H9 (cell line): Measurements from ENCODE around the gene DUOX2. TPM values are rescaled to one million over a fixed set of nuclear protein-coding genes. Genes with fewer than 3 reads are reported as not detected.

ENCODE experiments used
- DNase-seq: peaks from one replicate; pipeline ENCODE4 v3.0.0-alpha.2; 2017
- H2AFZ ChIP-seq: one replicate; pipeline ENCODE4 v1.6.1; 2013; ENCODE audit warnings: mild to moderate bottlenecking, low read length, control low read depth, moderate library complexity
- H2AK5ac ChIP-seq: 2 replicates; pipeline ENCODE4 v1.6.1; 2013; ENCODE audit warnings: low read length, control low read depth, mixed read lengths; ENCODE audit not compliant: insufficient read length
- H2BK120ac ChIP-seq: one replicate; pipeline ENCODE4 v1.6.1; 2013; ENCODE audit warnings: low read depth, mild to moderate bottlenecking, low read length, control low read depth, inconsistent platforms; ENCODE audit not compliant: poor library complexity, severe bottlenecking
- H2BK12ac ChIP-seq: 2 replicates; pipeline ENCODE4 v1.6.1; 2013; ENCODE audit warnings: low read length, control low read depth, mixed read lengths, low read depth; ENCODE audit not compliant: insufficient read length
- H2BK15ac ChIP-seq: 2 replicates; pipeline ENCODE4 v1.6.1; 2013; ENCODE audit warnings: low read depth, low read length, control low read depth
- H2BK20ac ChIP-seq: one replicate; pipeline ENCODE4 v1.6.1; 2013; ENCODE audit warnings: low read depth, mild to moderate bottlenecking, low read length, control low read depth, inconsistent platforms; ENCODE audit not compliant: poor library complexity, severe bottlenecking
- H2BK5ac ChIP-seq: 2 replicates; pipeline ENCODE4 v1.6.1; 2013; ENCODE audit warnings: low read length, control low read depth, mixed read lengths; ENCODE audit not compliant: insufficient read length
- H3K14ac ChIP-seq: 2 replicates; pipeline ENCODE4 v1.6.1; 2013; ENCODE audit warnings: low read length, control low read depth; ENCODE audit not compliant: insufficient read depth
- H3K18ac ChIP-seq: 2 replicates; pipeline ENCODE4 v1.6.1; 2013; ENCODE audit warnings: low read depth, mild to moderate bottlenecking, mixed read lengths, low read length, control low read depth; ENCODE audit not compliant: insufficient read length
- H3K23ac ChIP-seq: 2 replicates; pipeline ENCODE4 v1.6.1; 2013; ENCODE audit warnings: low read length, control low read depth, mixed read lengths, low read depth; ENCODE audit not compliant: insufficient read length
- H3K23me2 ChIP-seq: 2 replicates; pipeline ENCODE4 v1.6.1; 2013; ENCODE audit warnings: low read depth, mild to moderate bottlenecking, mixed read lengths, low read length, control low read depth; ENCODE audit not compliant: insufficient read length, poor library complexity, severe bottlenecking
- H3K27ac ChIP-seq: 2 replicates; pipeline ENCODE4 v1.5.1; 2013; ENCODE audit warnings: low read length, control low read depth, mixed read lengths, low read depth; ENCODE audit not compliant: insufficient read length
- H3K27me3 ChIP-seq: 2 replicates; pipeline ENCODE4 v1.6.1; 2013; ENCODE audit warnings: low read length, control low read depth, inconsistent platforms; ENCODE audit not compliant: insufficient read depth
- H3K4ac ChIP-seq: 2 replicates; pipeline ENCODE4 v1.6.1; 2013; ENCODE audit warnings: low read depth, mild to moderate bottlenecking, control low read depth, inconsistent platforms, low read length, moderate library complexity
- H3K4me1 ChIP-seq: 2 replicates; pipeline ENCODE4 v1.6.1; 2013; ENCODE audit warnings: low read length, control low read depth, inconsistent platforms; ENCODE audit not compliant: insufficient read depth
- H3K4me2 ChIP-seq: 2 replicates; pipeline ENCODE4 v1.6.1; 2013; ENCODE audit warnings: low read length, control low read depth, mixed read lengths; ENCODE audit not compliant: insufficient read length, insufficient read depth
- H3K56ac ChIP-seq: 2 replicates; pipeline ENCODE4 v1.6.1; 2013; ENCODE audit warnings: low read depth, mild to moderate bottlenecking, mixed read lengths, low read length, control low read depth; ENCODE audit not compliant: insufficient read length
- H3K79me1 ChIP-seq: 2 replicates; pipeline ENCODE4 v1.6.1; 2013; ENCODE audit warnings: low read depth, mild to moderate bottlenecking, moderate library complexity, low read length, control low read depth, inconsistent platforms; ENCODE audit not compliant: insufficient read depth, poor library complexity, severe bottlenecking
- H3K79me2 ChIP-seq: 2 replicates; pipeline ENCODE4 v1.6.1; 2013; ENCODE audit warnings: low read length, control low read depth, inconsistent platforms; ENCODE audit not compliant: insufficient read depth
- H3K9ac ChIP-seq: 2 replicates; pipeline ENCODE4 v1.6.1; 2013; ENCODE audit warnings: low read length, control low read depth, mixed read lengths; ENCODE audit not compliant: insufficient read length; ENCODE audit errors: extremely low read depth
- H3K9me3 ChIP-seq: one replicate; pipeline ENCODE4 v1.6.1; 2013; ENCODE audit warnings: low read depth, low read length, inconsistent platforms; ENCODE audit not compliant: control insufficient read depth
- H3T11ph ChIP-seq: one replicate; pipeline ENCODE4 v1.6.1; 2013; ENCODE audit warnings: mild to moderate bottlenecking, low read length, control low read depth, inconsistent platforms
- H4K20me1 ChIP-seq: one replicate; pipeline ENCODE4 v1.6.1; 2013; ENCODE audit not compliant: control insufficient read depth, insufficient read length, insufficient read depth
- H4K5ac ChIP-seq: 2 replicates; pipeline ENCODE4 v1.6.1; 2013; ENCODE audit warnings: low read depth, mild to moderate bottlenecking, mixed read lengths, low read length, control low read depth; ENCODE audit not compliant: insufficient read length
- H4K8ac ChIP-seq: replicated peaks from 2 replicates; pipeline ENCODE4 v1.6.1; 2013; ENCODE audit warnings: low read length, control low read depth, mixed read lengths, low read depth; ENCODE audit not compliant: insufficient read length
- H4K91ac ChIP-seq: 2 replicates; pipeline ENCODE4 v1.6.1; 2013; ENCODE audit warnings: low read depth, mild to moderate bottlenecking, moderate library complexity, mixed read lengths, low read length, control low read depth; ENCODE audit not compliant: insufficient read length
- H3K27ac Mint-ChIP-seq, 3 experiments: 2 replicates in 2 of 3; 3 replicates in 1 of 3; pipeline ENCODE4 v1.8.0; 2020 to 2021; ENCODE audit warnings: mixed read lengths in 3 of 3, mild to moderate bottlenecking in 1 of 3, moderate library complexity in 1 of 3
- H3K27me3 Mint-ChIP-seq: 2 replicates; pipeline ENCODE4 v1.8.0; 2021; ENCODE audit warnings: low read depth, mild to moderate bottlenecking, moderate library complexity, mixed read lengths
- H3K36me3 Mint-ChIP-seq, 3 experiments: 2 replicates in 2 of 3; 3 replicates in 1 of 3; pipeline ENCODE4 v1.8.0; 2020 to 2021; ENCODE audit warnings: low read depth in 3 of 3, mixed read lengths in 3 of 3; ENCODE audit not compliant: insufficient read depth in 1 of 3
- H3K4me1 Mint-ChIP-seq, 2 experiments: 2 replicates each; pipeline ENCODE4 v1.8.0; 2020; ENCODE audit warnings: mixed read lengths in 2 of 2
- H3K4me3 Mint-ChIP-seq, 2 experiments: 2 replicates in 1 of 2; 3 replicates in 1 of 2; pipeline ENCODE4 v1.8.0; 2020 to 2021; ENCODE audit warnings: mild to moderate bottlenecking in 2 of 2, mixed read lengths in 2 of 2, moderate library complexity in 1 of 2
- H3K9me3 Mint-ChIP-seq, 2 experiments: 2 replicates in 1 of 2; 3 replicates in 1 of 2; pipeline ENCODE4 v1.8.0; 2020; ENCODE audit warnings: mild to moderate bottlenecking in 2 of 2, mixed read lengths in 2 of 2, moderate library complexity in 1 of 2
- CTCF ChIP-seq: fragments of 200-600 bp; sonication (generic); conservative IDR thresholded peaks from 3 replicates; pipeline ENCODE4 v1.8.0; 2021; ENCODE audit warnings: antibody characterized with exemption, mild to moderate bottlenecking
- WGBS: extraction: QIAGEN DNeasy Blood & Tissue Kit; methylation state at CpG from one replicate; pipeline ENCODE4 v1.1.7; 2013; ENCODE audit warnings: missing lambda C conversion rate, low lambda C conversion rate, mixed read lengths; ENCODE audit not compliant: insufficient read length; ENCODE audit errors: extremely low coverage; 5-methylcytosine and 5-hydroxymethylcytosine counted together
- total RNA-seq: library from RNA; stranded (reverse); gene quantifications from 2 replicates; pipeline ENCODE4 v1.2.1, GENCODE V29; 2021

DUOX2 gene
- total RNA-seq, 1 experiment from 2014 or later = 0.42 TPM

DNA sequence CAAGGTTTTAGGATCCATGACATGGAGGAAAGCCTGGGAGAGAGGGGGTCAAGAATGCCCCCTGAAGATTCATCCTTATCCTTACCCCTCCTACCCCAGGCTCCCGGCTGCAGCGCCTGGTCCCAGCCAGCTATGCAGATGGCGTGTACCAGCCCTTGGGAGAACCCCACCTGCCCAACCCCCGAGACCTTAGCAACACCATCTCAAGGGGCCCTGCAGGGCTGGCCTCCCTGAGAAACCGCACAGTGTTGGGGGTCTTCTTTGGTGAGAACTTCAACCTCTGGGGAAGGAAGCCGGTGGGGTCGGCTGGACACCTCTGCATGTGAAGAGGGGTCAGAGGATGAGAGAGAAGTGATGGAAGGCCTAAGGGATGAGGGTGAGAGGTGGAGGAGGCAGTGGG, 20.1 kb upstream of the DUOX2 start:
- H4K91ac ChIP-seq = no peak overlapping the region
- H3K79me1 ChIP-seq = no peaks in the 10 kb centered on the region
- H3K18ac ChIP-seq = no peak overlapping the region
- no peak overlapping the region for H2BK12ac ChIP-seq
- no peak overlapping the region for H4K5ac ChIP-seq
- WGBS = no CpG with 5 or more reads among the region's 7 CpGs
- Mint-ChIP-seq H3K4me1 (peaks cover 8 to 11% of the 10 kb centered on the region in 2 experiments), H3K4me3 (no peak overlapping the region), H3K36me3 (peaks cover 0 to 1% (median 0%) of the 10 kb centered on the region in 3 experiments; a peak in 1 of 7 replicates), H3K27me3 (peaks cover 82% of the 10 kb centered on the region), H3K27ac (no peak overlapping the region), H3K9me3 (no peaks in the 10 kb centered on the region)
- H3K27me3 ChIP-seq = peaks cover 68% of the 10 kb centered on the region
- H3K27ac ChIP-seq = no peak overlapping the region
- H3K79me2 ChIP-seq = no peaks in the 10 kb centered on the region
- no peak overlapping the region for H3K56ac ChIP-seq
- H3T11ph ChIP-seq = no peak overlapping the region
- no peaks in the 10 kb centered on the region for H4K20me1 ChIP-seq
- no peak overlapping the region for H4K8ac ChIP-seq
- no peak overlapping the region for H2AFZ ChIP-seq
- H3K23ac ChIP-seq = no peak overlapping the region
- DNase-seq = no peak
- H2BK15ac ChIP-seq = no peak overlapping the region
- no peak for TF ChIP-seq CTCF
- no peaks in the 10 kb centered on the region; the same call in 1 of the 2 replicates for H3K4me1 ChIP-seq
- H3K9me3 ChIP-seq = no peaks in the 10 kb centered on the region
- H2BK5ac ChIP-seq = no peak overlapping the region
- no peak overlapping the region for H3K9ac ChIP-seq
- no peak overlapping the region for H3K14ac ChIP-seq
- peaks cover 9% of the 10 kb centered on the region for H3K23me2 ChIP-seq
- H2AK5ac ChIP-seq = no peak overlapping the region
- H2BK120ac ChIP-seq = no peak overlapping the region
- no peak overlapping the region for H3K4me2 ChIP-seq
- no peak overlapping the region for H3K4ac ChIP-seq
- H2BK20ac ChIP-seq = no peak overlapping the region
